ENCODE results near the gene RELCH.

RELCH gene

GRCh38 chr18:62325806-62326645 lies 139.0 kb downstream of the RELCH start:
- DNase-seq, result no peak

GRCh38 chr18:62326646-62327348 lies 139.7 kb downstream of the RELCH start:
- no peak for DNase-seq

DNA sequence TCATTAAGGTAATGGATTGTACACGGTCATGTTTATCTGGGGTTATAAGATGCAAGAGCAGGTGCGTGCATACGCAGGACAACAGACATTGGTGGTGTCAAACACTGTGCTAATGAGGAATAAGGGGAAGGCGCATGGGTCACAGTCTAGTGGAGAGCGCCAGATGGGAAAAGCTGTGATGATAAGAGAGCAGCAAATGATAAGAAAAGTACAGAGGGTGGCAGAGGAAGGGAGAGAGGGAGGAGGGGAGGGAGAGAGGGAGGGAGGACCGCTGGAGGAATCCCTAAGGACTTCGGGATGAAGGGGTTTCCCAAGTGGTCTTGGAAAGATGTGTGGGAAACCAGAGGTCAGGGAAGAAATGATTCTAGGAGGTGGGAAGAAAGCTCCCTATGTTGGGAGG lies 140.9 kb downstream of the RELCH start:
- DNase-seq, result no peak

DNA sequence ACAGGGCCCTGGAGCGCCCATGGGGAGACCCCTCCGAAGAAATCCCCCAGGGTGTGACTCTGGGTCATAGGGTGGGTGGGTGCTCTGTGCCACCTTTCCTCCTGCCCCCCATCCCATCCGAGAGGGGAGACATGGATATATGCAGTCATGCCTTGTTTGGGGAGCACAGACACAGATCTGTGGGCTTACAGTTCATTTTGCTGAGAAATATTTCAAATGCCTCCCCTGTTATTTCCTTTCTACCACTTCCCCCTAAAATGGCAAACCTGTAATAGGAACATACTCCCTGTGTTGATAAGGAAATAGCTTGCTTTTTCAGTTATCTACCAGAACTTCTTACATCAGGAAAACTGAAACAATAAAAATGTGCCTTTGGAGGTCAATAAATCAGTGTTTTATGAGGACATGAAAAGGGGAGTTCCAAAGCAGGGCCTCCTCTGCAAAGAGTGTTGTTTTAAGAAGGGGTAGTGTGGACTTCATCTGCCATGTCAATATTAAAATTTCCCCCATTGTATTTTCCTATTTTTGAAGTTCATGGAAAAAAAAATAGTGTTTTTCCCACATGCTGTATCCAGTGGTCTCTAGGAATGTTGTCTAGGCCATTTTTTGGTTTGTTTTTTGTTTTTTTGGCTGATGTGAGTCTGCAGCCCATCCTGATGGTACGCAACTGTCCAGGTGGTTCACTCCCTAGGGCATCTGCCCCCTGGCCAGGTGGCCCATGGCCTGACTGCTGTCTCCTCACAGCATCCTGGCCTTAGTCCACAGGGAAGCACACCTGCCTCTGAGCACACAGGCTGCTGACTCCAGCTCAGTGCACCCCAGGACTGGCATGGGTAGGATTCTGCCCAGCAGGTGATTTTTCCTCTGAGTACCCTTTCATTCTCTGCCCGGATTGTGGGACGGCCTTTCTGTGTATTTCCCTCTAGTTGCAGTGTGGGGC lies 141.8 kb downstream of the RELCH start:
- DNase-seq, result no peak

GRCh38 chr18:62329691-62330454 lies 142.8 kb downstream of the RELCH start:
- peak in 1 of 2 donors; percentile 27 for DNase-seq

DNA sequence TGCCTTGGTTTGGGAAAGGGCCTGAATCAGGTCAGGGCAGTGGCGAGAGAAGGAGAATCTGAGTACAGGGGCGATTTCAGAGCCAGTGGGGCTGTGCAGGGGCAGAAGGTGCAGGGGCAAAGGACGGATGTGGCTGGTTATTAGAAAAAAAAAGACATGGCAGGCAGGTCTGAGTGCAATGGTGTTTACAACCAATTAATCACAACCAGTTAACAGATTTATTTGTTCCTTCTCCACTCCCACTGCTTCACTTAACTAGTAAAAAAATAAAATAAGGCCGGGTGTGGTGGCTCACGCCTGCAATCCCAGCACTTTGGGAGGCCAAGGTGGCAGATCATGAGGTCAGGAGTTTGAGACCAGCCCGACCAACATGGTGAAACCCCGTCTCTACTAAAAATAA lies 143.6 kb downstream of the RELCH start:
- no peak for DNase-seq

- DNase-seq, result no peak
These were observed 144.7 kb downstream of the RELCH start for GRCh38 chr18:62331581-62332356.

DNA sequence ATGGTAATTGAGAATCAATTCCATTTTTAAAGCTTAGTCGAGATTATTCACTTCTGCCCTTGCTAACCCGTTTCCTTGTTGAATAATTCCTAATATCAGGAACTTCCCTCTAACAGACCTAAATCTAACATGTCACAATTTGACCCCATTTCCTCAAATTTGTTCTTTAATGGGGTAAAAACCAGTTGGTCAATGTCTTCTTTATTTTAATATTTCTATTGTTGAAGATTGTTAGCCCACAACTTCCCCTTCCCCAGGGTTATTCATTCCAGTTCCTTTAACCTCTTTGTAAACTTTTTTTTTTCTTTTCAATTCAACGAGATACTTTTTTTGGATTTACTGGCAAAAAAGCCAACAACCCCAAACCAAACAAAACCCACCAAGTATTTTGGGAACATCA lies 145.4 kb downstream of the RELCH start:
- no peak for DNase-seq

DNA sequence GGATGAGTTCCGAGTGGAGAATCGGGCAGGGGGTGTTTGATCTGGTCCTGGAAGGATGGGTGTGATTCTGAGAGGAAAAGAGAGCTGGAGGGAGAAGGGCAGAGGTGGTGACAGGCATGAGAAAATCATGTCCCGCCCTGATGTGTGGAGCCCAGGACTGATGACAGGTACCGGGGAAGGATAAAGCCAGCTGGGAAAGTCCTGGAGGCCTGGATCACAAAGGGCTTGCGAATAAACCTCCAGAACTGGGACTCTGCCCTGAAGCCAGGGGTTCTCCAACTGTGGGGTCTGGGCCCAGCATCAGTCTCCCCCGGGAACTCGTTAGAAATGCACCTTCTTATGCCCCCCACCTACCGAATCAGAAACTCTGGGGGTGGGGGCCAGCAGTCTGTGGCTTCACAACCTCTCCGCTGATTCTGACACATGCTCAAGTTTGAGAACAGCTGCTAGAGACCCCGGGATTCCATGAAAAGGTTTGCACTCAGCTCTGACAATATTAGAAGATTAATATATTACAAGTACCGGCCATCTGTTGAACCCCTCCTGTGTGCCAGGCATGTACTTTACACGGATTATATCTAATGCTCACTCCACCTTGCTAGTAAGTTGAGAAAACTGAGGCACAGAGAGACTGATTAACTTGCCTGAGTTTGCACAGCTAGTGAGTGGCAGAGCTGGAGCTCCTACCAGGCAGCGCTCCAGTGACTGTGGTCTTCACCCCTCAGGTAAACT lies 146.1 kb downstream of the RELCH start:
- DNase-seq, result no peak

- DNase-seq, result no peak
These were observed 147.1 kb downstream of the RELCH start for GRCh38 chr18:62334120-62334519.

DNA sequence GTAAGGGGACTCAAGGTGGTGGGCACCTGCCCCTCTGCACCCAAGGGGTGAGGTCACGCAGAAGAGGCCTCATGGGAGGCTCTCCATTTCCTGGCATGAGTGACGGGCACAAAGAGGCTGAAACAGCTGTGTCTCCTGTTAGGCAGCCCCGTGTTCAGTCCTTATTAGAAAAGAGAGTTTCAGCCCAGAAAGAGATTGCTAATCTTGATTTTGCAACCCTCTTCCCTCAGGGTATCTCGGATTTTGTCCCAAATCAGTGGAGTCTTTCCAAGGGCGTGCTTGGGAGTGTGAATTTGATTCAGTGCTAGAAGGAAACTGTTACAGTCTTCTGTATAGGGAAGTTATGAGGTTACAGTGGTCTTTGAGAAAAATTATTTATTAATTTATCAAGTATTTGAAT lies 148.4 kb downstream of the RELCH start:
- no peak for DNase-seq

- DNase-seq, result no peak
These were observed 149.6 kb downstream of the RELCH start for GRCh38 chr18:62336618-62337017.

GRCh38 chr18:62337336-62337735 lies 150.3 kb downstream of the RELCH start:
- DNase-seq, result no peak

GRCh38 chr18:62338446-62339105 lies 151.5 kb downstream of the RELCH start:
- no peak for DNase-seq

- peak in 1 of 2 donors; percentile 19 for DNase-seq
These were observed 152.3 kb downstream of the RELCH start for GRCh38 chr18:62339106-62339988.

DNA sequence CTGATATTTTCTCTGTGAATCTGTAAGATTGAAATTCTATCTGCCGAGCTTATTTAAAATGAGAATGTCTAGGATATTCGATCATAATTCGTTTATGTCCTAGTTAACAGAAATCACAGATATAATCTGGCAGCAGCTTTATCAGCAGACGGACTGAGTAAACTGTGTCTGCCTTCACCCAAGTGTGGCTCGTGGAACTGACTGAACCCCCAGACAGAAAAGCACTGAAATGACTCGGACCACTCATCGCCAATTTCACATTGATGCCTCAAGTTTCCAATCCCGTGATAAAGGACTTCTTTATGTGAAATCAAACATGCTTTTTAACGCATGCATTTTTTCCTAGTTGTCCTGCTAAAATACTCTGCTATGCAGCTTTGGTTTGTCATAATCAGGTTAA lies 153.9 kb downstream of the RELCH start:
- no peak for DNase-seq

DNA sequence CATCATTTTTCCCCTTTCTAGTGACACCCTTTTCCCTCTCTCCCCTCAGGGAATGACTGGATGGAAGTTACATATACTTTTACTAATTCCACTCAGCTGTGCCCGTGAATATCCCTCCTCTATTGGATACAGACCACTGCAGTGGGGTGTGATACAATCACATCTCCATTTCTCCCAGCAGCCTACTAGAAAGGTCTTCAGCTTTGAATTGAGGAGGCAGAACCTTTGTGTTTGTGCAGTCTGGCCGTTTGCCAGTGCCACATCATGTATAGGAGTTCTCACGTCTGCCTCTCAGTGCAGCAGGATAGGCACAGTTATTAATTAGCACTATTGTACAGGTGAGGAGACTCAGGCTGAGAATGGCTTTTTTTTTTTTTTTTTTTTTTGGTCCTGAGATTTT lies 154.4 kb downstream of the RELCH start:
- no peak for DNase-seq

GRCh38 chr18:62342884-62343283 lies 155.8 kb downstream of the RELCH start:
- no peak for DNase-seq

DNA sequence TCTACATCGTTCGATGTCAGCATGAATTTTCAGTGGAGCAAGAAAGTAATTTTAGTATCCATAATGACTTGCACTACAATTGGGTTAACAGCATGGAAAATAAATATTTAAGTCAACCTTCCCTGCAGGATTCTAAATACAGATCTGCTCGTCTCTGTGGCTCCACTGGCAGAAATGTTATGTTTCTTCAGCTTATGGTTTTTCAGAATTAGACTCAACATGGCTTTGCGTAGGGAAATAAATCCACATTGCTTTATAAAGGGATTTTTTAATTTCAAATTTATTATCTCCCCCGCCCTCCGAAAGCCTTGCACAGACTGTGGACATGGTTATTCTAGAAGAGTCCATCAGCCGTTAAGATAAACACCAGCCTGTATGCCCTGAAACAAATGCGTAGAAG lies 156.3 kb downstream of the RELCH start:
- no peak for DNase-seq

All from stimulated activated CD4-positive, alpha-beta T cell treated with anti-CD3 and anti-CD28 coated beads, Interleukin-2, amount 100 ng/mL, for 48 hours (primary cell).